K562 (cell line): ENCODE data around the gene MRGPRF. TPM values are rescaled to one million over a fixed set of nuclear protein-coding genes. Genes with fewer than 3 reads are reported as not detected.

Experiments used
- BACH1 ChIP-seq: fragments of 200-800 bp; sonication (Bioruptor generic); IDR thresholded peaks from 2 replicates; pipeline ENCODE4 v1.6.1; 2016; ENCODE audit warnings: missing genetic modification characterization, missing compliant biosample characterization
- BMI1 ChIP-seq: fragments of 150-350 bp; IDR thresholded peaks from 2 replicates; pipeline ENCODE4 v1.6.1; 2014; ENCODE audit warnings: low read length
- C11orf30 ChIP-seq: fragments of 450-650 bp; IDR thresholded peaks from 2 replicates; pipeline ENCODE4 v1.6.1; 2016; ENCODE audit warnings: low read depth, mild to moderate bottlenecking
- CBFA2T2 ChIP-seq: fragments of 450-650 bp; conservative IDR thresholded peaks from 2 replicates; pipeline ENCODE4 v1.6.1; 2017; ENCODE audit warnings: mild to moderate bottlenecking
- CSDE1 ChIP-seq, 2 experiments: fragments of 450-650 bp; IDR thresholded peaks; 2 replicates each; pipeline ENCODE4 v1.6.1; 2016; ENCODE audit warnings: mild to moderate bottlenecking in 1 of 2
- EZH2 ChIP-seq: IDR thresholded peaks from 2 replicates; pipeline ENCODE4 v1.6.1; 2012; ENCODE audit warnings: low read depth, mild to moderate bottlenecking, inconsistent platforms, low read length, borderline replicate concordance
- MXI1 ChIP-seq: IDR thresholded peaks from 2 replicates; pipeline ENCODE4 v1.6.1; 2011; ENCODE audit warnings: low read depth, mild to moderate bottlenecking, improper control_type of control experiment, low read length
- NR2C2 ChIP-seq, 2 experiments: fragments of 200-800 bp in 1 of 2; sonication (Bioruptor generic) in 1 of 2; sonication (generic) in 1 of 2; formaldehyde crosslinking in 1 of 2; IDR thresholded peaks; 2 replicates each; pipeline versions ENCODE4 v1.6.1 to v1.8.0; 2016 to 2022; ENCODE audit warnings: mild to moderate bottlenecking in 1 of 2, missing compliant biosample characterization in 1 of 2, missing genetic modification characterization in 1 of 2, missing genetic modification reagents in 1 of 2
- NR2F6 ChIP-seq: fragments of 450-650 bp; formaldehyde crosslinking; IDR thresholded peaks from 2 replicates; pipeline ENCODE4 v1.4.0; 2020; ENCODE audit warnings: mild to moderate bottlenecking
- POLR2AphosphoS5 ChIP-seq: IDR thresholded peaks from 2 replicates; pipeline ENCODE4 v1.6.1; 2011; ENCODE audit warnings: mild to moderate bottlenecking, low read depth, low read length, moderate library complexity; ENCODE audit not compliant: control insufficient read depth, insufficient read depth
- SAP30 ChIP-seq: fragments of 200-600 bp; sonication (generic); IDR thresholded peaks from 2 replicates; pipeline ENCODE4 v1.6.1; 2012; ENCODE audit warnings: borderline replicate concordance, low read depth, mild to moderate bottlenecking, moderate library complexity, low read length, control low read depth, inconsistent platforms; ENCODE audit not compliant: insufficient read depth, poor library complexity, severe bottlenecking
- SIN3A ChIP-seq, 2 experiments: fragments of 150-350 bp in 1 of 2; IDR thresholded peaks; 2 replicates each; pipeline ENCODE4 v1.6.1; 2011 to 2016; ENCODE audit warnings: borderline replicate concordance in 2 of 2, low read depth in 2 of 2, low read length in 2 of 2, mild to moderate bottlenecking in 2 of 2, moderate library complexity in 2 of 2; ENCODE audit not compliant: control insufficient read depth in 1 of 2
- SMARCA4 ChIP-seq: fragments of 450-650 bp; IDR thresholded peaks from 2 replicates; pipeline ENCODE4 v1.6.1; 2016
- TFE3 ChIP-seq: fragments of 450-650 bp; formaldehyde crosslinking; IDR thresholded peaks from 2 replicates; pipeline ENCODE4 v1.4.0; 2020; ENCODE audit warnings: mild to moderate bottlenecking, mixed read lengths
- ZNF133 ChIP-seq: fragments of 250-450 bp; sonication (Bioruptor Pico); IDR thresholded peaks from 2 replicates; pipeline ENCODE4 v1.4.0; 2020; ENCODE audit warnings: mild to moderate bottlenecking
- ZNF140 ChIP-seq: fragments of 250-450 bp; sonication (Bioruptor Pico); IDR thresholded peaks from 2 replicates; pipeline ENCODE4 v1.8.0; 2021; ENCODE audit warnings: moderate library complexity, mild to moderate bottlenecking, inconsistent platforms
- ZNF395 ChIP-seq: fragments of 200-800 bp; sonication (Bioruptor generic); IDR thresholded peaks from 2 replicates; pipeline ENCODE4 v1.6.1; 2017; ENCODE audit warnings: missing genetic modification characterization, missing compliant biosample characterization
- ZNF589 ChIP-seq: fragments of 200-800 bp; sonication (Bioruptor generic); IDR thresholded peaks from 2 replicates; pipeline ENCODE4 v1.6.1; 2016; ENCODE audit warnings: low read depth, missing genetic modification characterization, missing compliant biosample characterization
- ZNF696 ChIP-seq: fragments of 250-450 bp; sonication (Bioruptor Pico); conservative IDR thresholded peaks from 2 replicates; pipeline ENCODE4 v1.4.0; 2020; ENCODE audit warnings: mild to moderate bottlenecking, moderate library complexity
- polyA plus RNA-seq, 8 experiments: library from polyadenylated mRNA; depleted of rRNA in 4 of 8; stranded (reverse) in 5 of 8; unstranded in 3 of 8; fragments of >200 nt; fragmentation: Nextera tagmentation in 2 of 8; fragmentation: Illumina TruSeq in 1 of 8; extraction: Ambion mirVana in 2 of 8; extraction: Trizol in 1 of 8; gene quantifications; 2 replicates each; pipeline versions ENCODE4 v1.2.1 to v1.2.3, GENCODE V29; 2011 to 2014; ENCODE audit warnings: inconsistent platforms in 1 of 8, missing spikeins in 1 of 8
- total RNA-seq, 7 experiments: library from RNA; depleted of rRNA in 6 of 7; stranded (reverse); fragments of >200 nt in 6 of 7; fragmentation: Illumina TruSeq in 2 of 7; extraction: Trizol in 2 of 7; gene quantifications; 2 replicates each; pipeline versions ENCODE4 v1.2.1 to v1.2.3, GENCODE V29; 2011 to 2021; ENCODE audit warnings: low replicate concordance in 1 of 7

MRGPRF gene
- total and polyA plus RNA-seq, 9 of the 15 experiments (the other 6 are each of a cell fraction or from before 2014, with no cell fraction given): not detected

- TF ChIP-seq NR2C2 (CRISPR knock-in tag; IDR thresholded peaks at IDR 0.05): 0 out of 2 replicates have a peak, but pooled peaks have one; percentile 28
- TF ChIP-seq NR2C2 (tag; IDR thresholded peaks at IDR 0.05): peak; percentile 86
- peak in 1 of 2 experiments; percentile 68; a peak in 1 of 4 replicates for TF ChIP-seq CSDE1 (IDR thresholded peaks at IDR 0.05)
- no peak for TF ChIP-seq SAP30
- no peak for TF ChIP-seq ZNF696 (CRISPR knock-in tag)
- no peak for TF ChIP-seq EZH2
- no peak for TF ChIP-seq C11orf30
- peak; percentile 72 for TF ChIP-seq CBFA2T2
- no peak for TF ChIP-seq SMARCA4
- no peak for TF ChIP-seq ZNF395 (CRISPR knock-in tag)
- TF ChIP-seq TFE3 (CRISPR knock-in tag): peak; percentile 98
- no peak for TF ChIP-seq POLR2AphosphoS5
- TF ChIP-seq ZNF589 (CRISPR knock-in tag): no peak
- TF ChIP-seq SIN3A (IDR thresholded peaks at IDR 0.05; ENCODE audit: borderline replicate concordance in 2 of 2, control insufficient read depth in 1 of 2, low read depth in 2 of 2, low read length in 2 of 2): no peak
- no peak for TF ChIP-seq NR2F6 (CRISPR knock-in tag)
- TF ChIP-seq BMI1: peak; percentile 84
- no peak for TF ChIP-seq MXI1
- no peak for TF ChIP-seq ZNF133 (CRISPR knock-in tag)
- TF ChIP-seq ZNF140 (CRISPR knock-in tag): no peak
- TF ChIP-seq BACH1: no peak
Observed at GRCh38 chr11:68974421-68975194, 38.4 kb downstream of the MRGPRF start (continued).
